ENCODE results near the gene DENND10. TPM values are rescaled to one million over a fixed set of nuclear protein-coding genes. Genes with fewer than 3 reads are reported as not detected.
"Not testable (repeated sequence)": the region's sequence is repeated elsewhere in the genome, so short reads cannot be mapped to it uniquely, and the experiment has no call there.

DENND10 gene
- total RNA-seq, 2 experiments from 2014 or later: 20.5 to 21.9 TPM

GRCh38 chr10:119100434-119101238, 3.3 kb upstream of the DENND10 start:
- Mint-ChIP-seq H3K4me1 (peaks cover 14% of the 10 kb centered on the region), H3K27me3 (no peaks in the 10 kb centered on the region), H3K9me3 (ENCODE audit: low read depth) (no peaks in the 10 kb centered on the region), H3K27ac (no peak overlapping the region), H3K4me3 (no peak overlapping the region), H3K36me3 (ENCODE audit: low read depth) (no peaks in the 10 kb centered on the region)
- ATAC-seq: no peak
- ChIA-PET POLR2A (interaction anchor here (1.1 kb wide), 1 partner anchor 18 kb away, joined by 8 read pairs; no protein-coding TSS in a partner anchor), CTCF (interaction anchor here (0.6 to 0.8 kb wide), 2 partner anchors 10 to 24 kb away, joined by 3 read pairs; no protein-coding TSS in a partner anchor)
- intact Hi-C loops (cut with DNase I, micrococcal nuclease): loop anchor here in 1 of 2 experiments (10.0 kb wide), 2 partner anchors 624 to 756 kb away; partner anchors contain the start of genes FAM204A and INPP5F
- no peak for DNase-seq

DNA sequence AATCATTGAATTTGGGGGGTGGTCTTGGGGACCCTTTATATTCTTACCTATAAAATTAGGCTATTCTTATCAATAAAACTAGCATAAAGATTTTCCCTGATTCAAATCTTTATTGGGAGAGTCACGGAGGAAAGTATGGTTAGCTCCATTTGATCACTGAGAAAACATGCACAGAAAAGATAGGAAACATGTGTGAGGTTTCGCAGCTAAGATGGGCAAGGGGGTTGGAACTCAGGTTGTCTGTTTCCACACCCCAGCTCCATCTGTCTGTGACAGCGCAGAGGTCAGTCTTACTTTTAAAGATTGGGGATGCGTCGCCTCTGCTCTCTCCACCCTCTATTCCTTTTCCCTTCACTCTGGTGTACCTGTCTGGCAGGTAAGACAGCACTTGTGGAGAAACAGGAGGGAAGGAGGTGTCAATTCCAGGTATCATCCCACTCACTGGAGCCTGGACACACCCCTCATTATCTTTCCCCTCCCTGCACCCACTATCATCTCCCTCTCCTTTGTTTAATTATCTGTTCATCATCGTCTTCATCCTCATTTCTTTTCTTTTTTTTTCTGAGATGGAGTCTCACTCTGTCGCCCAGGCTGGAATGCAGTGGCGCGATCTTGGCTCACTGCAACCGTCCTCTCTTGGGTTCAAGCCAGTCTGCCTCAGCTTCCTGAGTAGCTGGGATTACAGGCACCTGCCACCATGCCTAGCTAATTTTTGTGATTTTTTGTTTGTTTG, 2.4 kb upstream of the DENND10 start:
- H3K36me3 Mint-ChIP-seq (ENCODE audit: low read depth): no peaks in the 10 kb centered on the region
- ATAC-seq (no peak), DNase-seq (no peak)
- ChIA-PET POLR2A (interaction anchor here (1.1 kb wide), 1 partner anchor 19 kb away, joined by 8 read pairs; no protein-coding TSS in a partner anchor), CTCF (interaction anchor here (0.8 kb wide), 1 partner anchor 10 kb away, joined by 3 read pairs; no protein-coding TSS in a partner anchor)
- no peaks in the 10 kb centered on the region for H3K9me3 Mint-ChIP-seq (ENCODE audit: low read depth)
- intact Hi-C loops (cut with DNase I, micrococcal nuclease): loop anchor here in 1 of 2 experiments (10.0 kb wide), 2 partner anchors 623 to 757 kb away; partner anchors contain the start of genes FAM204A and INPP5F
- H3K4me1 Mint-ChIP-seq: peaks cover 10% of the 10 kb centered on the region
- H3K4me3 Mint-ChIP-seq: no peak overlapping the region
- H3K27ac Mint-ChIP-seq: no peak overlapping the region
- no peaks in the 10 kb centered on the region for H3K27me3 Mint-ChIP-seq

DNA sequence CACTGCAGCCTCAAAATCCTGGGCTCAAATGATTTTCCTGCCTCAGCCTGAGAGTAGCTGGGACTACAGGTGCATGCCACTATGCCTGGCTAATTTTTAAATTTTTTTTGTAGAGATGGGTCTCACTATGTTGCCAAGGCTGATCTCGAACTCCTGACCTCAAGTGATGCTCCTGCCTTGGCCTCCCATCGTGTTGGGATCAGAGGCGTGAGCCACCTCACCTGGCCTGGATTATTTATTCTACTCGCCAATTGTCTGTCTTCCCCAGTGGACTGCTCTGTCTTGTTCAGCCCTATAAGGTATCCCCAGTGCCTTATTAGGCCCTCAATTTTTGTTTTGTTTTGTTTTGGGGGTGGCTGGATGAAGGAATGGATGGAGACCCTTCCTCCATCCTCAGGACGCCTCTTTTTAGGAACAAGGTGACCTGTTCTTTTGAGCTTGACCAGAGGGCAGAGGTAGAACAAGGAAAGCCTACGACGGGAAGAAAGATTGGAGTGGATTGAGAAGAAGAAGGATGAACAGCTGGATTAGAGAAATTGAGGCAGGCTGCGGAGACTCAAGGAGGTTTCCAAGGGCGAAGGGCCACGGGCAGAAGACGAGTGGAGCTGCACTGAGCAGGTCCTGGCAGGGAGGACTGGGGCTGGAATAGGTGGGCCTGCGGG, 541 bp upstream of the DENND10 start:
- intact Hi-C loops (cut with DNase I, micrococcal nuclease): loop anchor here in 1 of 2 experiments (1.0 to 10.0 kb wide), 3 partner anchors 11 to 759 kb away; partner anchors contain the start of genes FAM204A and INPP5F
- CTCF ChIA-PET: interaction anchor here (0.6 kb wide), 2 partner anchors 23 to 413 kb away, joined by 3 to 4 read pairs; no protein-coding TSS in a partner anchor
- POLR2A ChIA-PET: no interaction called here
- H3K9me3 Mint-ChIP-seq (ENCODE audit: low read depth): no peaks in the 10 kb centered on the region
- ATAC-seq (no peak), DNase-seq (no peak)
- H3K4me1 Mint-ChIP-seq: peaks cover 10% of the 10 kb centered on the region
- H3K27me3 Mint-ChIP-seq: no peaks in the 10 kb centered on the region
- no peak overlapping the region for H3K27ac Mint-ChIP-seq
- H3K36me3 Mint-ChIP-seq (ENCODE audit: low read depth): peaks cover 5% of the 10 kb centered on the region
- H3K4me3 Mint-ChIP-seq: peak overlapping the region; percentile 68

DNA sequence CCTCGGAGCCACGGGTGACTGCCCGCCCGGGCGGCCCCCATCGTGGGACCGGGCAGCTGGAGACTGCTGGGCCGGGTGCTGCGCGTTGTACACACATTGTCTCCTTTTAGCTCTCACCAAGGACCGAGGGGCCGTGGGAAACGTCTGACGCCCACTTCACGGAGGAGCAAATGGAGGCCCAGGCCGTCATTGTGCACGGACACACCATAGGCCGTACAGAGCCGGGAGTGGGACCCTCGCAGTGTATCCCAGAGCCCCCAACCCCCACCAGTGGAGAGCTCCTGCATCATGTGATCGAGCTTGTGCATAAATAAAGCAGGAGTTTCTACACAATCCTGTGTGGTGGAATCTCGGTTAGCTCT, 722 bp downstream of the DENND10 start:
- DNase-seq (no peak), ATAC-seq (no peak)
- Mint-ChIP-seq H3K4me3 (peak overlapping the region; percentile 70), H3K27me3 (no peaks in the 10 kb centered on the region), H3K36me3 (ENCODE audit: low read depth) (peaks cover 6% of the 10 kb centered on the region), H3K27ac (no peak overlapping the region), H3K9me3 (ENCODE audit: low read depth) (no peaks in the 10 kb centered on the region), H3K4me1 (peaks cover 10% of the 10 kb centered on the region)
- POLR2A ChIA-PET: interaction anchor here (1.0 kb wide), 2 partner anchors 25 to 27 kb away, joined by 3 read pairs; no protein-coding TSS in a partner anchor
- CTCF ChIA-PET: interaction anchor here (0.6 to 1.3 kb wide), 4 partner anchors 11 to 27 kb away, joined by 3 to 5 read pairs (median 3); no protein-coding TSS in a partner anchor
- intact Hi-C loops (cut with DNase I, micrococcal nuclease): loop anchor here (1.0 to 10.0 kb wide), 9 partner anchors 24 to 760 kb away; partner anchors contain the start of genes EIF3A (in 2 of the 2), SFXN4 (in 2 of the 2), FAM204A (in 1 of the 2) and INPP5F (in 1 of the 2)

DNA sequence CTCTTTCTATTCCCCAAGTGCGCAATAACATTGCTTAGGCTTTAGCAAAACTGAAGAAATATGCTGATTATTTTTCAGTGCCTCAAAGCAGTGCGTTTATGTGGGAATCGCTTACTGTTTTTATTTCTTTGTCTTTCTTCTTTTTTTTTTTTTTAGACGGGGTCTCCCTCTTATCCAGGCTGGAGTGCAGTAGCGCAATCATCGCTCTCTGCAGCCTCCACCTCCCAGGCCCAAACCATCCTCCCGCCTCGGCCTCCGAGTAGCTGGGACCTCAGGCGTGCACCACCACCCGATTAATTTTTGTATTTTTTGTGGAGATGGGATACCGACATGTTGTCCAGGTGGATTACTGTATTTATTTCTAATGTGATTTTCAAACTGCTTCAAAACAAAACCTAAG, 1.2 kb downstream of the DENND10 start:
- no peaks in the 10 kb centered on the region for H3K27me3 Mint-ChIP-seq
- ATAC-seq (no peak), DNase-seq (no peak)
- ChIA-PET POLR2A (interaction anchor here (1.0 kb wide), 1 partner anchor 26 kb away, joined by 3 read pairs; no protein-coding TSS in a partner anchor), CTCF (interaction anchor here (0.8 to 1.3 kb wide), 3 partner anchors 11 to 26 kb away, joined by 3 to 5 read pairs (median 3); no protein-coding TSS in a partner anchor)
- intact Hi-C loops (cut with DNase I, micrococcal nuclease): loop anchor here (2.0 to 10.0 kb wide), 3 partner anchors 60 to 760 kb away; partner anchors contain the start of genes FAM204A (in 1 of the 2), INPP5F (in 1 of the 2) and SFXN4 (in 1 of the 2)
- peaks cover 10% of the 10 kb centered on the region for H3K4me1 Mint-ChIP-seq
- H3K9me3 Mint-ChIP-seq (ENCODE audit: low read depth): no peaks in the 10 kb centered on the region
- H3K27ac Mint-ChIP-seq: no peak overlapping the region
- peaks cover 6% of the 10 kb centered on the region for H3K36me3 Mint-ChIP-seq (ENCODE audit: low read depth)
- H3K4me3 Mint-ChIP-seq: peak overlapping the region; percentile 70

GRCh38 chr10:119105899-119106298, 2.0 kb downstream of the DENND10 start:
- intact Hi-C loops (cut with DNase I, micrococcal nuclease): loop anchor here (2.0 to 10.0 kb wide), 3 partner anchors 59 to 761 kb away; partner anchors contain the start of genes FAM204A (in 1 of the 2), INPP5F (in 1 of the 2) and SFXN4 (in 1 of the 2)
- not testable (repeated sequence) for H3K27ac Mint-ChIP-seq, H3K4me1 Mint-ChIP-seq

DNA sequence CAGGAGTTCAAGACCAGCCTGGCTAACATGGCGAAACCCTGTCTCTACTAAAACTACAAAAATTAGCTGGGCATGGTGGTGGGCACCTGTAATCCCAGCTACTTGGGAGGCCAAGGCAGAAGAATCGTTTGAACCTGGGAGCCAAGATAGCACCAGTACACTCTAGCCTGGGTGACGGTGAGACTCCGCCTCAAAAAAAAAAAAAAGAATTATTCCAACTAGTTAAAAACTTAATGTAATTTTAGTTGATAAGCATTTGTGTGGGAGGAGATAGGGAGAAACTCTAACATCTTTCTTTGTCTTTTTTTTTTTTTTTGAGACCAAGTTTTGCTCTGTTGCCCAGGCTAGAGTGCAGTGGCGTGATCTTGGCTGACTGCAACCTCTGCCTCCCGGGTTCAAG, 3.2 kb downstream of the DENND10 start:
- CTCF ChIA-PET, ATAC-seq: not testable (repeated sequence)
- intact Hi-C loops (cut with DNase I, micrococcal nuclease): loop anchor here in 1 of 2 experiments (10.0 kb wide), 2 partner anchors 618 to 762 kb away; partner anchors contain the start of genes FAM204A and INPP5F

More at GRCh38 chr10:119105899-119106298, 2.0 kb downstream of the DENND10 start:
- H3K27me3 Mint-ChIP-seq; H3K36me3 Mint-ChIP-seq (ENCODE audit: low read depth); POLR2A ChIA-PET; H3K9me3 Mint-ChIP-seq (ENCODE audit: low read depth); DNase-seq; ATAC-seq: not testable (repeated sequence)
- H3K4me3 Mint-ChIP-seq: peak overlapping the region; percentile 10
- CTCF ChIA-PET: interaction anchor here (1.1 kb wide), 1 partner anchor 28 kb away, joined by 3 read pairs; no protein-coding TSS in a partner anchor

DNA sequence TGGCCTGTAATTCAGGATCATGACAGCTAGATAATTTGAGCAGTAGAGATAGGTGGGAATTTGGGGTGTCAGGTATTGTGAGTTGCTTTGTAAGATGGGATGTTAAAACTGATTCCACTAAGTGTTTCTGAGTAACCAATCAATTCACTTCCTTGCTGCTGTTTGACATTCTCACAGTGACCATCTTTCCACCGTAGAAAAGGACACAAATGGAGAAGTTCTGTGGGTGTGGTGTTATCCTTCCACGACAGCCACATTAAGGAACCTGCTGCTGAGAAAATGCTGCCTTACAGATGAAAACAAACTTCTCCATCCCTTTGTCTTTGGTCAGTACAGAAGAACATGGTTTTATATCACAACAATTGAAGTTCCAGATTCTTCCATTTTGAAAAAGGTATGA, 3.9 kb downstream of the DENND10 start:
- H3K4me1 Mint-ChIP-seq; DNase-seq; ATAC-seq; H3K27me3 Mint-ChIP-seq; H3K36me3 Mint-ChIP-seq (ENCODE audit: low read depth); H3K9me3 Mint-ChIP-seq (ENCODE audit: low read depth); H3K4me3 Mint-ChIP-seq; POLR2A ChIA-PET; H3K27ac Mint-ChIP-seq; CTCF ChIA-PET: not testable (repeated sequence)
- intact Hi-C loops (cut with DNase I, micrococcal nuclease): loop anchor here in 1 of 2 experiments (10.0 kb wide), 2 partner anchors 617 to 763 kb away; partner anchors contain the start of genes FAM204A and INPP5F

More for the DNA sequence above, 3.2 kb downstream of the DENND10 start:
- POLR2A ChIA-PET; DNase-seq; H3K27ac Mint-ChIP-seq; H3K4me3 Mint-ChIP-seq; H3K9me3 Mint-ChIP-seq (ENCODE audit: low read depth); H3K36me3 Mint-ChIP-seq (ENCODE audit: low read depth); H3K4me1 Mint-ChIP-seq; H3K27me3 Mint-ChIP-seq: not testable (repeated sequence)

DNA sequence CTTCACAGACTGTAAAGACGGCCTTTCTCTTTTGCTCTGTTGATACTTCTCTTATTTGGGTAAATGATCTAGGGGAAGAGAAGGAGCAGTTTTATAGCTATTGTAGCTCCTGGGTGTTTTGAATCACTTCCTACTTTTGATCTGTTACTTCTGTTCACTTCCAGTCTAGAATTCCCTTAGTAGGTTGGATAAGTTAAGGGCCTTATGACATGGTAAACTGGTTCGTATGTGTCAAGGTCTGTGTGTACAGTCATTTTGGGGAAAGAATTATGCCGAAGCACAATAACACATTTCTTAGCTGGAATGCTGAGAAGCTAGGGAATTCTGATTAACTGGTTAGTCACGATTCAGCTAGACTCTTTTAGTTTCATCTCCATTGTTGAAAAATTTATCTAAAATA, 8.1 kb downstream of the DENND10 start:
- intact Hi-C loops (cut with DNase I, micrococcal nuclease): no loop called here
- Mint-ChIP-seq H3K4me1 (peaks cover 8% of the 10 kb centered on the region), H3K4me3 (no peak overlapping the region), H3K27me3 (no peaks in the 10 kb centered on the region), H3K27ac (no peak overlapping the region), H3K9me3 (ENCODE audit: low read depth) (no peaks in the 10 kb centered on the region), H3K36me3 (ENCODE audit: low read depth) (peaks cover 19% of the 10 kb centered on the region)
- ChIA-PET CTCF (no interaction called here), POLR2A (interaction anchor here (0.6 kb wide), 1 partner anchor 33 kb away, joined by 3 read pairs; no protein-coding TSS in a partner anchor)
- ATAC-seq (no peak), DNase-seq (no peak)

Measured in activated CD4-positive, alpha-beta T cell treated with anti-CD3 and anti-CD28 coated beads for 36 hours (primary cell).